ENCODE results near the gene ZNF423.

- no peak for TF ChIP-seq POLR2A (IDR thresholded peaks at IDR 0.05)
- no peak for TF ChIP-seq CTCF (IDR thresholded peaks at IDR 0.05)
Observed at GRCh38 chr16:49672753-49673152, 183.2 kb downstream of the ZNF423 start.

Measured in right lobe of liver (tissue), 4 donors.